AG09309 (cell line): Measurements from ENCODE around the gene GPI.

Experiments
- DNase-seq: peaks from one replicate; pipeline ENCODE4 v3.0.0-alpha.2; 2010; ENCODE audit warnings: low read depth
- H3K4me3 ChIP-seq: 2 replicates; pipeline ENCODE4 v1.5.1; 2011; ENCODE audit warnings: mild to moderate bottlenecking, low read depth, low read length, moderate library complexity; ENCODE audit not compliant: control insufficient read depth
- TF ChIP-seq, protein P1 (sequence below): IDR thresholded peaks from 2 replicates; pipeline ENCODE4 v1.5.1; 2011; ENCODE audit warnings: mild to moderate bottlenecking, low read depth, low read length, inconsistent platforms; ENCODE audit not compliant: insufficient read depth, control insufficient read depth; ENCODE audit errors: missing control alignments

Gene GPI

DNA sequence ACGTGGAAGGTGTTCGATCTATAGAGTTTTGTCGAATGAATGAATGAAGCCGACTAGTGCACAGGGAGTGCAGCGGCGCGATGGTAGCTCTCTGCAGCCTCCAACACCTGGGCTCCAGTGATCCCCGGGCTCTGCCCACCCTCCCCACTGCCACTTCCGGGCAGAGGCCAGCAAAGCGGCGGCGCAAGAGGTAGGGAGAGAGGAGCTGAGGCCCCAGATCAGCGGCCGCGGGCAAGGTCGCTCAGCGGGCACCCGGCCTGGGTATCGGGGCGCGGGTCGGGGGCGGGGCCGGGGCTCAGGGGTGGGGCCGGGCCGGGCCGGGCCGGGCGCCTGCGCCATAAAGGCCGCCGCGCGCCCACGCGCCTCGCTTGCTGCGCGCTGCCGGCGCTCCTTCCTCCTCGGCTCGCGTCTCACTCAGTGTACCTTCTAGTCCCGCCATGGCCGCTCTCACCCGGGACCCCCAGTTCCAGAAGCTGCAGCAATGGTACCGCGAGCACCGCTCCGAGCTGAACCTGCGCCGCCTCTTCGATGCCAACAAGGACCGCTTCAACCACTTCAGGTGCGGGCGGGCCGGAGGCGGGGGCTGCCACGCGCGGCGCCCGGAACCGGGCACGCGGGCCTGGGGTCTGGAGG, at the start of gene GPI:
TSS of gene GPI (plus strand) at position 367 of the 633 bp plus-strand sequence. CDS start at position 438, 71 bp downstream.
- TF ChIP-seq, protein P1, sequence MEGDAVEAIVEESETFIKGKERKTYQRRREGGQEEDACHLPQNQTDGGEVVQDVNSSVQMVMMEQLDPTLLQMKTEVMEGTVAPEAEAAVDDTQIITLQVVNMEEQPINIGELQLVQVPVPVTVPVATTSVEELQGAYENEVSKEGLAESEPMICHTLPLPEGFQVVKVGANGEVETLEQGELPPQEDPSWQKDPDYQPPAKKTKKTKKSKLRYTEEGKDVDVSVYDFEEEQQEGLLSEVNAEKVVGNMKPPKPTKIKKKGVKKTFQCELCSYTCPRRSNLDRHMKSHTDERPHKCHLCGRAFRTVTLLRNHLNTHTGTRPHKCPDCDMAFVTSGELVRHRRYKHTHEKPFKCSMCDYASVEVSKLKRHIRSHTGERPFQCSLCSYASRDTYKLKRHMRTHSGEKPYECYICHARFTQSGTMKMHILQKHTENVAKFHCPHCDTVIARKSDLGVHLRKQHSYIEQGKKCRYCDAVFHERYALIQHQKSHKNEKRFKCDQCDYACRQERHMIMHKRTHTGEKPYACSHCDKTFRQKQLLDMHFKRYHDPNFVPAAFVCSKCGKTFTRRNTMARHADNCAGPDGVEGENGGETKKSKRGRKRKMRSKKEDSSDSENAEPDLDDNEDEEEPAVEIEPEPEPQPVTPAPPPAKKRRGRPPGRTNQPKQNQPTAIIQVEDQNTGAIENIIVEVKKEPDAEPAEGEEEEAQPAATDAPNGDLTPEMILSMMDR: no peak
- peak within 1 kb of the TSS; percentile 88 for H3K4me3 ChIP-seq
- no peak for DNase-seq

DNA sequence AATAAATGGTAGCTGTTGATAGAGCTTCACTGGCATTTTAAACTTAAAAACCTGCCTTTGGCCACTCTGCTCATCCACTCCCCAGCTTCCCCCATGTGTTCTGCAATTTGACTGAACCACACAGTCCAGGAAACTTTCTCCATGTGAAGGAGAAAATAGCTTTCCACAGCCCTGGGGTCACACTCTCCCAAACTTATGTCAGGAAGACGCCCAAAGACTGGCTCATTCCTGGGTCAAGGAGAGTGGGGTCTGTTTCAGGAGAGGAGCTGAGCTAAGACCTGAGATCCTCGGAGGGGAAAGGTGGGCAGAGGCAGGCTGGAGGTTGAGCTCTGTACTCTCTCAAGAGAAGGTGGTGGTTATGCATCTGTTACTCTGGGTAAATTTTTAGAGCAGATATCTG, 48.7 kb upstream of the GPI start:
- DNase-seq: no peak
- H3K4me3 ChIP-seq: no peak overlapping the region
- TF ChIP-seq, protein P1: no peak

DNA sequence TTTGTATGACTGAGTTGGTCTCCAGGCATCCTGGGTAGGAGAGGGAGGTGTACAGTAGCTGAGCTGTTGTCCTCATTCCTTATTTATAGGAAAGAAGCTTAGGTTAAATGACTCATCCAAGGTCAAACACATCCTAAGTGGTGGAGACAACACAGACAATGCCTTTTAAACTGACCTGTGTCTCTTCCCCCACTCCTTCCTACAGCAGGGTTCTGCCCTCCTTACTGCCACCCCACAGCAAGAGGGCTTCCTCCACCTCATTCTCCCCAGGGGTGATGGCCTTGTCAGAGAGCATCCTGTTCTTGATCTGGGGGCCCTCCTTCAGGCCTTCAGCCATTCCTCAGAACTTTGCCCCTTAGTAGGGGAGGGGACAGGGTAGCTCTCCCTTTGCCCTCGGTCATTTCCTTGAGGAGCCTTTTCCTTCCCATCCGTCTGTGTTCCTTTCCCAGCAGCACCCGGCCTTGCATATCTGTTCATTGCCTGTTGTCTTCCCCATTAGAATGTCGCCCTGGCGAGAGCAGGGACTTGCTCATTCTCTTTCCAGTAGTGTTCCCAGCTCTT, 48.2 kb upstream of the GPI start:
- no peak for DNase-seq
- H3K4me3 ChIP-seq: no peak overlapping the region
- TF ChIP-seq, protein P1: no peak

DNA sequence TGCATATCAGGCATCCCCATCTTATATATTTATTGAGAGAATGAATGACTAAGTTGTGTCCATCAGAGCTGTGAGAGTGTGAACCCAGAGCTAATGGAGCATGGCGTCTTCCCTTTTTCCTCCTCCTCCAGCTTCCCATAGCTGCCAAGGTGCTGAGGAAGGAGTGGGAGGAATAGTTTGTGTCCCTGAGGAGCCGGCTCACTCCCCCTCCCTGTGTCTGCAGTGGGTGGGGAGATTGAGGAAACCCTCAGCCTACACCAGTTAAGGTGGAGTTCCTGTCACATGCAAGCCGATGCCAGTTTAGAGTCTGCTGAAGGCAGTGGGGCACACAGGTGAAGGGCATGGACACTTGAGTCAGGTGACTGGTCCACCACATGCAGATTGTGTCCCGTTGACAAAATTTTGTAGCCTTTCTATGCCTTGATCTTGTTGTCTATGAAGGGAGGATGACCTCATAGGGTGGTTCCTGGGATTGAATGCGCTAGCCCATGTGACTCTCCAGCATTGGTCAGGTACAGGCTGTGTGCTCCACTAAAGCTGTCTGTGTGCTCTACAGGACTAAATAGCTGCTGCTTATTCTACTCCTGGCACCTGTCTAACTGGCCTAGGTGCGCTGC, 47.6 kb upstream of the GPI start:
- no peak overlapping the region for H3K4me3 ChIP-seq
- DNase-seq: no peak
- TF ChIP-seq, protein P1: no peak

DNA sequence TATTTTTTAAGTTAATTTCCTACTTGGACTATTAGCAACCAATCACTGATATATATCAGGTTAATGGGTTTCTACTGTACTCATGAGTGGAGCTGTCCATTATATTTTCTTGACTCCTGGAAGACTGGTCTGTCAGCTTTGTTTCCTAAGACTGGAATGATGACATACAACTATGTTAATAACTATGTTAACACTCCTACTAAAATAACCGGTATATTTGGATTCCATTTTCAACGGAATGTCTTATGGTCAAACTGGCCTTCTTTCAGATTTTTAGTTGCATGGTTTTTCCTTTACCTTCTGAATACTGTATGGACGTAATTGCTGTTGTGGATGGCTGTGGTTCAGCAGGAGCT, 45.8 kb upstream of the GPI start:
- H3K4me3 ChIP-seq: no peak overlapping the region
- DNase-seq: no peak
- TF ChIP-seq, protein P1: no peak

DNA sequence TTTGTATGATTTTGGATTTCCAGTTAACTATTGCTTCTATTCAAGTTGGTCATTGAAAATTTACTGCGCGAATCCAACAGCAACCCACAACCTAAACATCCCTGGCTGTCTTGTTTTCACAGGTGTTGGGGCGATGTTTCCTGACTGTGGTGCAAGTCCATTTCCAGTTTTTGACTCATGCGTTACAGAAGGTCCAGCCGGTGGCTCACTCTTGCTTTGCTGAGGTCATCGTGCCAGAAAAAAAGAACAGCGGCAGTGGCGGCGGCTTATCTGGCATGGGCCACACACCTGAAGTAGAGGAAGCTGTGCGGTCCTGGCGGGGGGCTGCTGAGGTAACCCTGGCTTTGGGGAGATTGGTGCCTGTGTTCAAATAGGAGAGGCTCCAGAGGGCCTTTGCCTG, 45.2 kb upstream of the GPI start:
- no peak overlapping the region for H3K4me3 ChIP-seq
- TF ChIP-seq, protein P1: no peak
- DNase-seq: no peak

DNA sequence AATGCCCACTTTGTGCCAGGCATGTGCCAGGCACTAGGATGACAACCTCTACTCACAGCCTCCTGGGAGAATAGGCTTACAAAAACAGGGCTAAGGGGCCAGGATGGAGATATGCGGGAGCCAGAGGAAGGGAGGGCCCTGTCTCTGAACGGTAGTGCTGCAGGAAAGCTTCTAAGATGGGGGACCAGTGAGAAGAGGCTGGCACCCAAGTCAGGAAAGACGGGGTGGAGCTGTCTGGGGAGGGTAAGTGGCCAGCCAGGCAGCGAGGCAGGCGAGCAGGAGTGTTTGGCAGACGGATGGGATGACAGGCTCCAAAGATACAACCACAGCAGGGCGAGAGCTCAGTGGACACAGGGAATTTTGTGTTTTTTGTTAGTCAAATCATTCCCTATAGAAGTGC, 44.7 kb upstream of the GPI start:
- no peak for DNase-seq
- TF ChIP-seq, protein P1: no peak
- no peak overlapping the region for H3K4me3 ChIP-seq
